Bronchial smooth muscle cell (primary cell): ENCODE results near the gene RAD9A. TPM values are rescaled to one million over a fixed set of nuclear protein-coding genes. Genes with fewer than 3 reads are reported as not detected.

Source experiments
- total RNA-seq: library from RNA; depleted of rRNA; stranded (reverse); fragments of >200 nt; gene quantifications from 2 replicates; pipeline ENCODE4 v1.2.1, GENCODE V29; 2014

The RAD9A gene
- total RNA-seq, result 5.0 and 6.3 TPM in 2 replicates

GRCh38 chr11:67391304-67392182 is at the start of gene RAD9A:
TSS of gene RAD9A (plus strand) at chr11:67391986. CDS start at chr11:67392045, 59 bp downstream.

GRCh38 chr11:67353317-67354074 is 38.3 kb upstream of the RAD9A start, which contains the start of gene POLD4:
TSS of gene POLD4 (minus strand) at chr11:67353546. CDS start at chr11:67353399, 147 bp downstream.

GRCh38 chr11:67372993-67373647 is 18.7 kb upstream of the RAD9A start, which contains the start of gene CLCF1:
TSS of gene CLCF1 (minus strand) at chr11:67373598. CDS start at chr11:67373539, 59 bp downstream.

GRCh38 chr11:67401495-67402191 is 9.9 kb downstream of the RAD9A start, which contains the start of gene PPP1CA:
TSS of gene PPP1CA (minus strand) at chr11:67401858. CDS start at chr11:67401782, 76 bp downstream.

GRCh38 chr11:67415501-67416304 is 23.9 kb downstream of the RAD9A start, which contains the start of gene CARNS1:
TSS of gene CARNS1 (plus strand) at chr11:67415678. CDS start at chr11:67416200, 522 bp downstream.

GRCh38 chr11:67428052-67429001 is 36.5 kb downstream of the RAD9A start, which contains the start of gene RPS6KB2:
TSS of gene RPS6KB2 (plus strand) at chr11:67428494. CDS start at chr11:67428546, 52 bp downstream.

GRCh38 chr11:67437082-67437808 is 45.5 kb downstream of the RAD9A start, which contains the start of gene PTPRCAP:
TSS of gene PTPRCAP (minus strand) at chr11:67437682. CDS start at chr11:67437619, 63 bp downstream.

Other genes with a start within 250 kb of the RAD9A start
- gene GRK2, start 125.5 kb upstream of the RAD9A start, total RNA-seq, result 21.3 and 23.3 TPM in 2 replicates
- 26.6 and 32.3 TPM in 2 replicates for gene ANKRD13D, start 102.7 kb upstream of the RAD9A start, total RNA-seq
- 16.2 and 19.1 TPM in 2 replicates for gene SSH3, start 88.5 kb upstream of the RAD9A start, total RNA-seq
- 26.8 and 32.2 TPM in 2 replicates for gene POLD4, start 38.4 kb upstream of the RAD9A start, total RNA-seq
- 2.7 and 3.0 TPM in 2 replicates for gene CLCF1, start 18.4 kb upstream of the RAD9A start, total RNA-seq
- gene PPP1CA, start 9.9 kb downstream of the RAD9A start, total RNA-seq, result 72.2 and 109 TPM in 2 replicates
- gene TBC1D10C, start 12.1 kb downstream of the RAD9A start, total RNA-seq, result not detected in 2 replicates
- gene CARNS1, start 23.7 kb downstream of the RAD9A start, total RNA-seq, result 0.09 and 0.16 TPM in 2 replicates
- gene RPS6KB2, start 36.5 kb downstream of the RAD9A start, total RNA-seq, result 28.4 and 43.7 TPM in 2 replicates
- under 0.01 TPM in 1 of 2 replicates, not detected in the other for gene PTPRCAP, start 45.7 kb downstream of the RAD9A start, total RNA-seq
- gene CORO1B, start 51.5 kb downstream of the RAD9A start, total RNA-seq, result 175 and 181 TPM in 2 replicates
- not detected in 2 replicates for gene GPR152, start 60.7 kb downstream of the RAD9A start, total RNA-seq
- gene CABP4, start 63.4 kb downstream of the RAD9A start, total RNA-seq, result not detected in 2 replicates
- gene TMEM134, start 77.3 kb downstream of the RAD9A start, total RNA-seq, result 7.8 and 14.7 TPM in 2 replicates
- 138 and 208 TPM in 2 replicates for gene AIP, start 91.0 kb downstream of the RAD9A start, total RNA-seq
- gene PITPNM1, start 113.4 kb downstream of the RAD9A start, total RNA-seq, result 10.7 and 16.4 TPM in 2 replicates
- gene CDK2AP2, start 116.2 kb downstream of the RAD9A start, total RNA-seq, result 4.4 and 5.5 TPM in 2 replicates
- gene CABP2, start 131.5 kb downstream of the RAD9A start, total RNA-seq, result not detected in 2 replicates
- 486 and 932 TPM in 2 replicates for gene GSTP1, start 191.8 kb downstream of the RAD9A start, total RNA-seq
- 223 and 240 TPM in 2 replicates for gene NDUFV1, start 214.9 kb downstream of the RAD9A start, total RNA-seq
- gene NUDT8, start 238.0 kb downstream of the RAD9A start, total RNA-seq, result 2.7 and 2.8 TPM in 2 replicates
- gene TBX10, start 247.8 kb downstream of the RAD9A start, total RNA-seq, result not detected in 2 replicates